Heart left ventricle (tissue), 13 donors: ENCODE data around the gene MYBPC2.

Experiments used
- POLR2A ChIP-seq, 2 donors: fragments of 450-650 bp; IDR thresholded peaks; one replicate each; pipeline ENCODE4 v1.6.1; 2017; ENCODE audit warnings: antibody characterized with exemption in 2 of 2, mild to moderate bottlenecking in 2 of 2, moderate library complexity in 2 of 2
- TF ChIP-seq, protein P1 (sequence below), 12 donors: fragments of 200-600 bp; sonication (generic) in 4 of 12; IDR thresholded peaks; one replicate each; pipeline versions ENCODE4 v1.5.0 to v1.8.0; 2018 to 2022; ENCODE audit warnings: antibody characterized with exemption in 12 of 12, mild to moderate bottlenecking in 5 of 12
- donor health status: ischemic (EF 13 %, LVEDD 7.1; RV severe dilation, severe dysfunction).
- donor health status: DM: no; HTN: yes; CAD: no.
- donor health status: DM: no; HTN: no; CAD: no.
- donor health status: ischemic (EF 25% LVEDD 6.9; RV normal size, moderate dysfunction).
- donor health status: ischemic (EF 25% LVEDD 5.7; RV mildly dilated, moderate dysfunction).
- donor health status: ischemic (EF 35%, LVEDD 5.7; RV mildly dilated, moderate dysfunction).
- donor health status: nonischemic (EF 11% LVEDD 7.7; RV severe dilation, severe dysfunction).
- donor health status: DM: yes; HTN: yes; CAD: no.
- donor health status: PGD.
- donor health status: ischemic (EF 29% LVEDD 5.4; RV normal size, mild dysfunction).
- donor health status: nonischemic (EF 23%, LVEDD 6.1; RV moderate dilation, normal function).

DNA sequence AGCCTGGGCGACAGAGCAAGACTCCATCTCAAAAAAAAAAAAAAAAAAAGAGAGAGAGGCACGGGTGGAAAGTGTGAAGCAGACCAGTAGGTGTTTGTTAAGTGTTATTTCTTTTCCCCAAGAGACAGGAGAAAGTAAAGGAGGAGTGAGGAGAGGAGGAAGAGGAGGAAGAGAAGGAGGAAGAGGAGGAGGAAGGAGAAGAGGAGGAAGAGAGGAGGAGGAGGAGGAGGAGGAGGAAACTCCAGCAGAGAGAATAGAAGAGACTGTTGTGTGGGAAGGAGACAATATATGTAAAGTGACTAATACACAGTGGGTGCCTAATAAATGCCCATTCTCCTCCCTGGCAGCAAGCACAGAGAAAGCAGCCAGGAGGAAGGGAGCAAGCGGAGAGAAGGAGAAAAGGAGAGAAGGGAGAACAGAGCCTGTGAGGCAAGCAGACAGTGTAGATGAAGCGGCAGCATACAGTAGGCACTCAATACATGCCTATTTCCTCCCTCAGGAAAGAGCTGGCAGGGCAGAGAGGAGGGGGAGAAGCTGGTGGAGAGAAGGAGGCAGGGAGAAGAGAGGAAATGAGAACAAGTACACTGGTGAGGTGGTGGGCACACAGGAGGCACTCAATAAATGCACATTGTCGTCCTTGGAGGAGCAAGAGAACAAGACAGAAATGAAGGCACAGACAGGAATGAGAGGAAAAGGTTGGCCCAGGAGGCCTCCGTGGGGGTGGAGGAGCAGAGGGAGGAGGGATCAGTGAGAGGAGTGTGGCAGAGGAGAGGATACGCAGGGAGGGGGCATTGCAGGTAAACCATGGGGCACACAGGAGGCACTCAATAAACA is 61.7 kb downstream of the MYBPC2 start:
- TF ChIP-seq, protein P1, sequence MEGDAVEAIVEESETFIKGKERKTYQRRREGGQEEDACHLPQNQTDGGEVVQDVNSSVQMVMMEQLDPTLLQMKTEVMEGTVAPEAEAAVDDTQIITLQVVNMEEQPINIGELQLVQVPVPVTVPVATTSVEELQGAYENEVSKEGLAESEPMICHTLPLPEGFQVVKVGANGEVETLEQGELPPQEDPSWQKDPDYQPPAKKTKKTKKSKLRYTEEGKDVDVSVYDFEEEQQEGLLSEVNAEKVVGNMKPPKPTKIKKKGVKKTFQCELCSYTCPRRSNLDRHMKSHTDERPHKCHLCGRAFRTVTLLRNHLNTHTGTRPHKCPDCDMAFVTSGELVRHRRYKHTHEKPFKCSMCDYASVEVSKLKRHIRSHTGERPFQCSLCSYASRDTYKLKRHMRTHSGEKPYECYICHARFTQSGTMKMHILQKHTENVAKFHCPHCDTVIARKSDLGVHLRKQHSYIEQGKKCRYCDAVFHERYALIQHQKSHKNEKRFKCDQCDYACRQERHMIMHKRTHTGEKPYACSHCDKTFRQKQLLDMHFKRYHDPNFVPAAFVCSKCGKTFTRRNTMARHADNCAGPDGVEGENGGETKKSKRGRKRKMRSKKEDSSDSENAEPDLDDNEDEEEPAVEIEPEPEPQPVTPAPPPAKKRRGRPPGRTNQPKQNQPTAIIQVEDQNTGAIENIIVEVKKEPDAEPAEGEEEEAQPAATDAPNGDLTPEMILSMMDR (IDR thresholded peaks at IDR 0.05) = no peak
- TF ChIP-seq POLR2A (IDR thresholded peaks at IDR 0.05) = no peak
